Metanephros (tissue), 2 donors: Measurements from ENCODE around the gene LRRC71. TPM values are rescaled to one million over a fixed set of nuclear protein-coding genes. Genes with fewer than 3 reads are reported as not detected.

Experiments
- small RNA-seq: library from RNA; depleted of rRNA; stranded (forward); fragments of <200 nt; gene quantifications from one replicate; pipeline ENCODE3, GENCODE V24; 2014; ENCODE audit warnings: low replicate concordance
- total RNA-seq: library from RNA; depleted of rRNA; stranded (reverse); fragments of >200 nt; gene quantifications from one replicate; pipeline ENCODE4 v1.2.3, GENCODE V29; 2014

Gene LRRC71
- 0.35 TPM for total RNA-seq

GRCh38 chr1:156920233-156921052 lies at the start of gene LRRC71:
Gene LRRC71, plus strand, starts transcription at chr1:156920632. Its CDS starts 172 bp downstream, at chr1:156920804.

GRCh38 chr1:156893048-156893953 lies 27.1 kb upstream of the LRRC71 start, which contains the start of gene PEAR1:
Gene PEAR1, plus strand, starts transcription at chr1:156893718. Its CDS starts 10,209 bp downstream, at chr1:156903927.

Small RNA genes lying within 50 kb of the gene (small RNA-seq; reads per million reads assigned to genes)
- gene MIR765 = not detected

Other genes with a start within 250 kb of the LRRC71 start
- 62.2 TPM for gene NES, start 243.2 kb upstream of the LRRC71 start, total RNA-seq
- 17.1 TPM for gene CRABP2, start 215.0 kb upstream of the LRRC71 start, total RNA-seq
- gene METTL25B, start 192.2 kb upstream of the LRRC71 start, total RNA-seq = 22.9 TPM
- gene ISG20L2, start 191.9 kb upstream of the LRRC71 start, total RNA-seq = 13.3 TPM
- gene MRPL24, start 179.5 kb upstream of the LRRC71 start, total RNA-seq = 40.3 TPM
- 107 TPM for gene HDGF, start 169.0 kb upstream of the LRRC71 start, total RNA-seq
- gene PRCC, start 153.1 kb upstream of the LRRC71 start, total RNA-seq = 33.2 TPM
- 0.64 TPM for gene SH2D2A, start 103.8 kb upstream of the LRRC71 start, total RNA-seq
- 1.9 TPM for gene INSRR, start 61.5 kb upstream of the LRRC71 start, total RNA-seq
- 2.0 TPM for gene NTRK1, start 59.8 kb upstream of the LRRC71 start, total RNA-seq
- gene PEAR1, start 26.9 kb upstream of the LRRC71 start, total RNA-seq = 33.2 TPM
- gene ARHGEF11, start 125.1 kb downstream of the LRRC71 start, total RNA-seq = 33.0 TPM
- not detected for gene ETV3L, start 179.2 kb downstream of the LRRC71 start, total RNA-seq
- 20.6 TPM for gene ETV3, start 217.8 kb downstream of the LRRC71 start, total RNA-seq